K562 (cell line): ENCODE results near the gene TRIP6. TPM values are rescaled to one million over a fixed set of nuclear protein-coding genes. Genes with fewer than 3 reads are reported as not detected.

Experiments
- ATF7 ChIP-seq: fragments of 450-650 bp; IDR thresholded peaks from 2 replicates; pipeline ENCODE4 v1.7.1; 2014; ENCODE audit warnings: mild to moderate bottlenecking, moderate library complexity
- CREM ChIP-seq: IDR thresholded peaks from 2 replicates; pipeline ENCODE4 v1.6.1; 2014; ENCODE audit warnings: antibody characterized with exemption, low read depth
- CSDE1 ChIP-seq, 2 experiments: fragments of 450-650 bp; IDR thresholded peaks; 2 replicates each; pipeline ENCODE4 v1.6.1; 2016; ENCODE audit warnings: mild to moderate bottlenecking in 1 of 2
- E2F3 ChIP-seq: fragments of 250-450 bp; sonication (Bioruptor Pico); IDR thresholded peaks from 2 replicates; pipeline ENCODE4 v1.4.0; 2020; ENCODE audit warnings: mild to moderate bottlenecking
- ERF ChIP-seq: fragments of 450-650 bp; formaldehyde crosslinking; IDR thresholded peaks from 2 replicates; pipeline ENCODE4 v1.4.0; 2020; ENCODE audit warnings: mild to moderate bottlenecking, mixed read lengths
- FOSL1 ChIP-seq: fragments of 200-800 bp; sonication (Bioruptor generic); conservative IDR thresholded peaks from 2 replicates; pipeline ENCODE4 v1.6.1; 2016; ENCODE audit warnings: missing genetic modification characterization, missing compliant biosample characterization
- FOXA1 ChIP-seq: fragments of 450-650 bp; IDR thresholded peaks from 2 replicates; pipeline ENCODE4 v1.6.1; 2016; ENCODE audit warnings: mild to moderate bottlenecking, borderline replicate concordance
- HMG20A ChIP-seq: fragments of 450-650 bp; formaldehyde crosslinking; conservative IDR thresholded peaks from 2 replicates; pipeline ENCODE4 v1.4.0; 2020; ENCODE audit warnings: mild to moderate bottlenecking, mixed read lengths
- ILK ChIP-seq: fragments of 450-650 bp; IDR thresholded peaks from 2 replicates; pipeline ENCODE4 v1.6.1; 2016; ENCODE audit warnings: missing genetic modification characterization, low read depth, mild to moderate bottlenecking, missing compliant biosample characterization, moderate library complexity, borderline replicate concordance
- KDM5B ChIP-seq: fragments of 200-600 bp; sonication (generic); IDR thresholded peaks from 2 replicates; pipeline ENCODE4 v1.6.1; 2012; ENCODE audit warnings: low read depth, mild to moderate bottlenecking, moderate library complexity, low read length, control low read depth, inconsistent platforms; ENCODE audit not compliant: insufficient replicate concordance
- KLF13 ChIP-seq: fragments of 450-650 bp; IDR thresholded peaks from 2 replicates; pipeline ENCODE4 v1.6.1; 2016; ENCODE audit warnings: missing genetic modification characterization, low read depth, mild to moderate bottlenecking, missing compliant biosample characterization, moderate library complexity, borderline replicate concordance
- MCM5 ChIP-seq: fragments of 450-650 bp; IDR thresholded peaks from 2 replicates; pipeline ENCODE4 v1.6.1; 2016; ENCODE audit warnings: low read depth
- NFXL1 ChIP-seq: fragments of 450-650 bp; formaldehyde crosslinking; IDR thresholded peaks from 2 replicates; pipeline ENCODE4 v1.4.0; 2021; ENCODE audit warnings: mild to moderate bottlenecking
- NR4A1 ChIP-seq, 2 experiments: fragments of 250-450 bp in 1 of 2; fragments of 450-650 bp in 1 of 2; sonication (Bioruptor Pico) in 1 of 2; IDR thresholded peaks; 2 replicates each; pipeline versions ENCODE4 v1.4.0 to v1.6.1; 2016 to 2020; ENCODE audit warnings: mild to moderate bottlenecking in 2 of 2, missing compliant biosample characterization in 1 of 2, missing genetic modification characterization in 1 of 2, moderate library complexity in 1 of 2
- PRMT5 ChIP-seq: sonication (generic); formaldehyde crosslinking; IDR thresholded peaks from 2 replicates; pipeline ENCODE4 v1.5.0; 2020; ENCODE audit warnings: missing genetic modification reagents
- PTTG1 ChIP-seq: fragments of 450-650 bp; IDR thresholded peaks from 2 replicates; pipeline ENCODE4 v1.6.1; 2016; ENCODE audit warnings: low read depth, mild to moderate bottlenecking, missing genetic modification characterization, missing compliant biosample characterization
- RBM17 ChIP-seq: fragments of 200-400 bp; formaldehyde crosslinking; IDR thresholded peaks from 2 replicates; pipeline ENCODE4 v1.6.1; 2017; ENCODE audit warnings: low read depth, mild to moderate bottlenecking, low read length, borderline replicate concordance
- SREBF2 ChIP-seq: sonication (generic); formaldehyde crosslinking; IDR thresholded peaks from 2 replicates; pipeline ENCODE4 v1.4.0; 2020; ENCODE audit warnings: mild to moderate bottlenecking, missing genetic modification reagents
- STAG1 ChIP-seq: sonication (generic); formaldehyde crosslinking; IDR thresholded peaks from 2 replicates; pipeline ENCODE4 v1.5.0; 2020; ENCODE audit warnings: missing genetic modification reagents, borderline replicate concordance
- TAF15 ChIP-seq: fragments of 200-400 bp; formaldehyde crosslinking; IDR thresholded peaks from 2 replicates; pipeline ENCODE4 v1.6.1; 2017; ENCODE audit warnings: mild to moderate bottlenecking, low read depth, low read length, moderate library complexity
- TCFL5 ChIP-seq: fragments of 250-450 bp; sonication (Bioruptor Pico); conservative IDR thresholded peaks from 2 replicates; pipeline ENCODE4 v1.6.1; 2021; ENCODE audit warnings: mild to moderate bottlenecking, moderate library complexity, matching md5 sums
- VEZF1 ChIP-seq: fragments of 200-800 bp; sonication (Bioruptor generic); IDR thresholded peaks from 2 replicates; pipeline ENCODE4 v1.6.1; 2017; ENCODE audit warnings: missing genetic modification characterization, missing compliant biosample characterization
- ZC3H11A ChIP-seq: IDR thresholded peaks from 2 replicates; pipeline ENCODE4 v1.6.1; 2012; ENCODE audit warnings: low read depth, low read length, improper control_type of control experiment
- ZNF12 ChIP-seq: sonication (generic); formaldehyde crosslinking; IDR thresholded peaks from 2 replicates; pipeline ENCODE4 v1.4.0; 2020; ENCODE audit warnings: mild to moderate bottlenecking, missing genetic modification reagents
- ZNF140 ChIP-seq: fragments of 250-450 bp; sonication (Bioruptor Pico); IDR thresholded peaks from 2 replicates; pipeline ENCODE4 v1.8.0; 2021; ENCODE audit warnings: moderate library complexity, mild to moderate bottlenecking, inconsistent platforms
- polyA plus RNA-seq, 8 experiments: library from polyadenylated mRNA; depleted of rRNA in 4 of 8; stranded (reverse) in 5 of 8; unstranded in 3 of 8; fragments of >200 nt; fragmentation: Nextera tagmentation in 2 of 8; fragmentation: Illumina TruSeq in 1 of 8; extraction: Ambion mirVana in 2 of 8; extraction: Trizol in 1 of 8; gene quantifications; 2 replicates each; pipeline versions ENCODE4 v1.2.1 to v1.2.3, GENCODE V29; 2011 to 2014; ENCODE audit warnings: inconsistent platforms in 1 of 8, missing spikeins in 1 of 8
- total RNA-seq, 7 experiments: library from RNA; depleted of rRNA in 6 of 7; stranded (reverse); fragments of >200 nt in 6 of 7; fragmentation: Illumina TruSeq in 2 of 7; extraction: Trizol in 2 of 7; gene quantifications; 2 replicates each; pipeline versions ENCODE4 v1.2.1 to v1.2.3, GENCODE V29; 2011 to 2021; ENCODE audit warnings: low replicate concordance in 1 of 7
- TF ChIP-seq, protein P1 (sequence below): sonication (generic); formaldehyde crosslinking; IDR thresholded peaks from 2 replicates; pipeline ENCODE4 v1.9.0; 2022; ENCODE audit warnings: mild to moderate bottlenecking, missing genetic modification reagents
- TF ChIP-seq, protein P2 (sequence below): fragments of 450-650 bp; IDR thresholded peaks from 2 replicates; pipeline ENCODE4 v1.7.0; 2016; ENCODE audit warnings: borderline replicate concordance

Gene TRIP6
- total and polyA plus RNA-seq, 9 of the 15 experiments (the other 6 are each of a cell fraction or from before 2014, with no cell fraction given) = 5.9 to 141 (median 54.0) TPM

GRCh38 chr7:100825751-100826513 lies 41.3 kb upstream of the TRIP6 start (continued):
- TF ChIP-seq VEZF1 (CRISPR knock-in tag) (peak; percentile 63), PTTG1 (no peak), ZC3H11A (no peak), RBM17 (no peak), ZNF12 (CRISPR knock-in tag) (no peak; the same call in 1 of the 2 replicates), FOSL1 (tag) (no peak; the same call in 1 of the 2 replicates), CREM (no peak), STAG1 (CRISPR knock-in tag) (no peak), MCM5 (no peak), PRMT5 (no peak), ATF7 (peak; percentile 27; the same call in 1 of the 2 replicates), HMG20A (CRISPR knock-in tag) (no peak), TCFL5 (no peak), TAF15 (no peak), KDM5B (no peak), SREBF2 (CRISPR knock-in tag) (0 out of 2 replicates have a peak, but pooled peaks have one; percentile 54), ERF (no peak), ZNF140 (CRISPR knock-in tag) (no peak), KLF13 (tag) (no peak), FOXA1 (no peak), NR4A1 (CRISPR knock-in tag; IDR thresholded peaks at IDR 0.05) (no peak), NR4A1 (tag; IDR thresholded peaks at IDR 0.05) (no peak), ILK (tag) (no peak), NFXL1 (CRISPR knock-in tag) (0 out of 2 replicates have a peak, but pooled peaks have one; percentile 14), CSDE1 (IDR thresholded peaks at IDR 0.05) (no peak), E2F3 (no peak)
- TF ChIP-seq, protein P1, sequence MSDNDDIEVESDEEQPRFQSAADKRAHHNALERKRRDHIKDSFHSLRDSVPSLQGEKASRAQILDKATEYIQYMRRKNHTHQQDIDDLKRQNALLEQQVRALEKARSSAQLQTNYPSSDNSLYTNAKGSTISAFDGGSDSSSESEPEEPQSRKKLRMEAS (CRISPR knock-in tag) = no peak
- TF ChIP-seq, protein P2, sequence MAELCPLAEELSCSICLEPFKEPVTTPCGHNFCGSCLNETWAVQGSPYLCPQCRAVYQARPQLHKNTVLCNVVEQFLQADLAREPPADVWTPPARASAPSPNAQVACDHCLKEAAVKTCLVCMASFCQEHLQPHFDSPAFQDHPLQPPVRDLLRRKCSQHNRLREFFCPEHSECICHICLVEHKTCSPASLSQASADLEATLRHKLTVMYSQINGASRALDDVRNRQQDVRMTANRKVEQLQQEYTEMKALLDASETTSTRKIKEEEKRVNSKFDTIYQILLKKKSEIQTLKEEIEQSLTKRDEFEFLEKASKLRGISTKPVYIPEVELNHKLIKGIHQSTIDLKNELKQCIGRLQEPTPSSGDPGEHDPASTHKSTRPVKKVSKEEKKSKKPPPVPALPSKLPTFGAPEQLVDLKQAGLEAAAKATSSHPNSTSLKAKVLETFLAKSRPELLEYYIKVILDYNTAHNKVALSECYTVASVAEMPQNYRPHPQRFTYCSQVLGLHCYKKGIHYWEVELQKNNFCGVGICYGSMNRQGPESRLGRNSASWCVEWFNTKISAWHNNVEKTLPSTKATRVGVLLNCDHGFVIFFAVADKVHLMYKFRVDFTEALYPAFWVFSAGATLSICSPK = 0 out of 2 replicates have a peak, but pooled peaks have one; percentile 36
